SK-N-MC (cell line): ENCODE results near the gene GABRP.
"Not testable (repeated sequence)": the region's sequence is repeated elsewhere in the genome, so short reads cannot be mapped to it uniquely, and the experiment has no call there.

Source experiments
- DNase-seq: peaks from one replicate; pipeline ENCODE4 v3.0.0-alpha.2; 2011; ENCODE audit warnings: low read depth, low spot score
- H3K27ac ChIP-seq: fragments of 200-600 bp; sonication (generic); 2 replicates; pipeline ENCODE4 v1.5.1; 2016; ENCODE audit warnings: mixed run types
- H3K36me3 ChIP-seq: fragments of 200-600 bp; sonication (generic); 2 replicates; pipeline ENCODE4 v1.6.1; 2017; ENCODE audit warnings: antibody characterized with exemption, low read length, mixed read lengths; ENCODE audit not compliant: insufficient read depth
- H3K4me3 ChIP-seq: fragments of 200-600 bp; sonication (generic); 2 replicates; pipeline ENCODE4 v1.5.1; 2016
- H3K9ac ChIP-seq: fragments of 200-600 bp; sonication (generic); 2 replicates; pipeline ENCODE4 v1.8.0; 2017; ENCODE audit warnings: mixed run types, mixed read lengths; ENCODE audit not compliant: insufficient read length
- H3K9me3 ChIP-seq: fragments of 200-600 bp; sonication (generic); 2 replicates; pipeline ENCODE4 v1.6.1; 2017; ENCODE audit warnings: low read depth, mild to moderate bottlenecking, antibody characterized with exemption, low read length, moderate library complexity, mixed read lengths
- EZH2 ChIP-seq: fragments of 200-600 bp; sonication (generic); IDR thresholded peaks from one replicate; pipeline ENCODE4 v1.6.1; 2017; ENCODE audit warnings: antibody characterized with exemption
- FOXP2 ChIP-seq: optimal IDR thresholded peaks from 2 replicates; pipeline ENCODE3; 2011; ENCODE audit warnings: mild to moderate bottlenecking, moderate library complexity; ENCODE audit not compliant: insufficient read depth; ENCODE audit errors: extremely low read length, control extremely low read depth
- POLR2AphosphoS5 ChIP-seq: IDR thresholded peaks from 2 replicates; pipeline ENCODE4 v1.6.1; 2012; ENCODE audit warnings: mild to moderate bottlenecking, low read depth, low read length, borderline replicate concordance

The GABRP gene

DNA sequence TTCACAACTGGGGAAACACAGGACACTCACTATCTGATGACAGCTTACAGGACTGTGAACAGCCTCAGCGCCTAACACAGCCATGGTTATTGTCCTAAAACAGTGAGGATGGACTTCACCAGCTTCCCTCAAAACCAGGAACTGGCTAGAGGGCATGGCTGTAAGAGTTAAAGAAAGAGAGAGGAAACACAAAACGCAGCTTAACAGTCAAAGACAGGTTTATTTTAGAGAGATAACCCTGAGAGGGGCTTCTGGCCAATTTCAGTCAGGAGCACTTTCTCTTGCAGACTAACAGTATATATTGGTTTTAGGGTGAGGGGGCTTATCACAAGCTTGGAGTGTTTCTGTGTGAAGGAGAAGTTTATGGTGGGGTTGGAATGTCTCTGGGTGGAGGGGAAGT, 42.6 kb downstream of the GABRP start:
- no peak for TF ChIP-seq FOXP2
- no peak for TF ChIP-seq EZH2
- TF ChIP-seq POLR2AphosphoS5 = no peak
- no peak overlapping the region for H3K9ac ChIP-seq
- no peaks in the 10 kb centered on the region for H3K9me3 ChIP-seq
- DNase-seq = no peak
- no peak overlapping the region for H3K4me3 ChIP-seq
- H3K27ac ChIP-seq = no peak overlapping the region
- no peaks in the 10 kb centered on the region for H3K36me3 ChIP-seq

DNA sequence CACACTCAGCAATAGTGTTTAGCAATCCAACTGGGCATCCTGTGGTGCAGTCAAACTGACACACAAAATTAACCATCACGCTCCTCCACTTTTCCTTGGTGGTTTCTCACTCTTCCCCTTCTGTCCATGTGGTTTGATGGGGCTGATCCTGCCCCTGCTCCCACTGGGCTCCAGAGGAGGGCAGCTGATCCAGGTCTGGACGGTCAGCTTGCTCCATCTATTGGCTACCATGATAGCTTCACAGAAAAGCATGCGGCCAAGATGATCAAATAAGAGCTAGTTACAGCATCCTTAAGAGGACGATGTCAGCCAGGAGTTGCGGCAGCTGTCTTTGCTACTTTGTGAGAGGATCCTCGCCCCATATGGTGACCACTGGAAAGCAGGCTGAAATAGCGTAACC, 48.7 kb downstream of the GABRP start:
- no peaks in the 10 kb centered on the region for H3K36me3 ChIP-seq
- H3K27ac ChIP-seq = no peak overlapping the region
- no peak overlapping the region for H3K4me3 ChIP-seq
- TF ChIP-seq POLR2AphosphoS5 (no peak), FOXP2 (no peak), EZH2 (no peak)
- no peak overlapping the region for H3K9ac ChIP-seq
- H3K9me3 ChIP-seq = no peaks in the 10 kb centered on the region
- DNase-seq = no peak

DNA sequence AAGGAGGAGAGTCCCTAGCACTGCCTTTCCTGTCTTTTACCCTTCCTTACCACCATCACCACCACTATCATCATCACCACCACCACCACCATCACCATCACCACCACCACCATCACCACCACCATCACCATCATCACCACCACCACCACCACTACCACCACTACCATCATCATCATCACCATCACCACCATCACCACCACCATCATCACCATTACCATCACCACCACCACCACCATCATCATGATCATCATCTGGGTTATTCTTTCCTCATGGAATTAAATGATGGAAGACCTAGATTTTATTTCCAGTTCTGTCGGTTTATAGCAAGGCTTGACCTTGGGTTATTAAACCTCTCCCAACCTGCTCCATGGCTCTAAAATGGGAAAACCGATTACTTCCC, 50.5 kb downstream of the GABRP start:
- not testable (repeated sequence) for H3K36me3 ChIP-seq, H3K9ac ChIP-seq, H3K4me3 ChIP-seq, H3K9me3 ChIP-seq, DNase-seq, H3K27ac ChIP-seq

DNA sequence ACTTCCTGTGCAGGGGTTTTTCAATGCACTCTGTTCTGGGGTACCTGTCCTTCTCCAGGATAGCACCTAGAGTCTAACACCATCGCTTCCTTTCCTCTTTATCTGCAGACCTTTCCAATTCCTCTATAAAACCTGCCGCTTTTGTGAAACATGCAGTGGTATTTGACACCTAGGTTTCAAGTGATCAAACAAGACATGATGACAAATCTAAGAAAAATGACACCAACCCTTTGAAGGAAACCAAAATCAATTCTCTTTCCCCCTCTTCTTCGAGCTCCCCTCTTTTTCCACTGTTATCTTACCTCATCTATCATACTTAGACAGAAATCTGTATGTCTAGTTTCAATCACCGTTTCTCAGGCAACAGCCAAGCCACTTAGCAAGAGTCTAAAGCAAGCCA, 52.7 kb downstream of the GABRP start:
- DNase-seq = no peak
- Histone ChIP-seq H3K27ac (no peak overlapping the region), H3K4me3 (no peak overlapping the region), H3K9me3 (no peaks in the 10 kb centered on the region), H3K9ac (no peak overlapping the region), H3K36me3 (no peaks in the 10 kb centered on the region)
- TF ChIP-seq POLR2AphosphoS5 (no peak), EZH2 (no peak), FOXP2 (no peak)

DNA sequence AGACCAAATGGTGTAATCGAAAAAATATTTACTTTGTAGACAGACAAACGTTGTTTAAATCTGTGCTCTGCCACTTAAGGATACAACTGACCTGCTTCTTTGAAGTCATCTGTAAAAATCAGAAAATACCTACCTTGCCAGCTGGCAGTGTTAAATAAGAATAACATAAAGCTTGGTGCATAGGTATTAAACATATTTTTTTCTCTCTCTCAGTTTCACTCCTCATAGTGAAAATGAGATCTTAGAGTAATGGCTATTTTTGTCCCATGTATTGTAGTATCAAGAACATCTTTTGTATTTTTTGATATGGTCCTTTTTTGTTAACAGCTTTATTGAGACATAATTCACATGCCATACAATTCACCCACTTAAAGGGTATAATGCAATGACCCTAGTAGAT, 60.3 kb downstream of the GABRP start:
- H3K4me3 ChIP-seq = no peak overlapping the region
- H3K36me3 ChIP-seq = no peaks in the 10 kb centered on the region
- no peak overlapping the region for H3K9ac ChIP-seq
- no peak for DNase-seq
- H3K9me3 ChIP-seq = no peaks in the 10 kb centered on the region
- no peak for TF ChIP-seq POLR2AphosphoS5
- no peak for TF ChIP-seq FOXP2
- no peak for TF ChIP-seq EZH2
- no peak overlapping the region for H3K27ac ChIP-seq

DNA sequence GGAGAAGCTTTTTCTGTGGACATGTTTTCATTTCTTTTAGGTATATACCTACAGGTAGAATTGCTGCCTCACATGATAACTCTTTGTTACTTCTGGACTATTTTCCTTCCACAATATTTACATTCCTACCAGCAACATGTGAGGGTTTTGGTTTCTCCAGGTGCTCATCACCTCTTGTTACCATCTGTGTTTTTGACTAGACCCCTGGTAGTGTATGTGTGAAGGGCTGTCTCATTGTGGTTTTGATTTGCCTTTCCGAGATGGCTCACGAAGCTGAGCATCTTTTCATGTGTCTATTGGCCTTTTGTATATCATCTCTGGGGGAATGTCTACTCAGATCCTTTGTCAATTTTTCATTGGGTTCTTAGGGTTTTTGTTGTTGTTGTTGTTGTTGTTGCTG, 61.1 kb downstream of the GABRP start:
- Histone ChIP-seq H3K9ac (no peak overlapping the region), H3K36me3 (no peaks in the 10 kb centered on the region), H3K9me3 (no peaks in the 10 kb centered on the region), H3K4me3 (no peak overlapping the region), H3K27ac (no peak overlapping the region)
- TF ChIP-seq EZH2 (no peak), POLR2AphosphoS5 (no peak), FOXP2 (no peak)
- no peak for DNase-seq

DNA sequence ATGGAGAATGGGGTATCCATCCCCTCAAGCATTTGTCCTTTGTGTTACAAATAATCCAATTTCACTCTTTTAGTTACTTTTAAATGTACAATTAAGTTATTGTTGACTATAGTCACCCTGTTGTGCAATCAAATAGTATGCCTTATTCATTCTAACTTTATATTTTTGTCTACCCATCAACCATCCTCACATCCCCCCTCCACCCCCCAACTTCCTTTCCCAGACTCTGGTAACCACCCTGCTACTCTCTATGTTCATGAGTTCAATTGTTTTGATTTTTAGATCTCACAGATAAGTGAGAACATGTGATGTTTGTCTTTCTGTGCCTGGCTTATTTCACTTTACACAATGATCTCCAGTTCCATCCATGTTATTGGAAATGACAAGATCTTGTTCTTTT, 62.9 kb downstream of the GABRP start:
- H3K27ac ChIP-seq = no peak overlapping the region
- H3K9me3 ChIP-seq = no peaks in the 10 kb centered on the region
- no peak overlapping the region for H3K9ac ChIP-seq
- H3K4me3 ChIP-seq = no peak overlapping the region
- no peak for DNase-seq
- TF ChIP-seq FOXP2 (no peak), EZH2 (no peak), POLR2AphosphoS5 (no peak)
- H3K36me3 ChIP-seq = no peaks in the 10 kb centered on the region

DNA sequence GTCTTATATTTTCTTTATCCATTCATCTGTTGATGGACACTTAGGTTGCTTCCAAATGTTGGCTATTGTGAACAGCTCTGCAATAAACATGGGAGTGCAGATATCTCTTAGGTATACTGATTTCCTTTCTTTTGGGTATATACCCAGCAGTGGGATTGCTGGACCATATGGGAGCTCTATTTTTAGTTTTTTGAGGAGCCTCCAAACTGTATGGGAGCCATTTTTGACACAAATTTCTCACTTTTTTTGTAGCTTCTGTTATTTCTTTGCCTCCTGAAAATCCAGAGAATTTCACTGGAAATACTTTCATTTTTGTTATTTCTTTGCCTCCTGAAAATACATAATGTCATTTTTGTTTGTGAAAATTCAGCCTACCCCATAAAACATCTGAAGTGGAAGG, 63.3 kb downstream of the GABRP start:
- Histone ChIP-seq H3K4me3 (no peak overlapping the region), H3K9ac (no peak overlapping the region), H3K36me3 (no peaks in the 10 kb centered on the region), H3K27ac (no peak overlapping the region), H3K9me3 (no peaks in the 10 kb centered on the region)
- no peak for DNase-seq
- TF ChIP-seq FOXP2 (no peak), POLR2AphosphoS5 (no peak), EZH2 (no peak)

DNA sequence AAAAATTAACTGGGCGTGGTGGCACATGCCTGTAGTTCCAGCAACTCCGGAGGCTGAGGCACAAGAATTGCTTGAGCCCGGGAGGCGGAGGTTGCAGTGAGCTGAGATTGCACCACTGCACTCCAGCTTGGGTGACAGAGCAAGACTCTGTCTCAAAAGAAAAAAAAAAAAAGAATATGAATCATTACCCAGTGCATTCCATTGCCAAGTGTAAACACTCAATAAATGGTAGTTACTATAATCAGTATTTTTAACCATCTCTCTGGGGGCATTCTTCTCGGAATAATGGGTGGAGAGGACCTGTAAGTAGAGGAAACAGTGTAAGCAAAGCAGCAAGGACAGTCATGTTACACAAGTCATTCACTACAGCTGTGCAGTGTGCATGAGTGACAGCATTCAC, 64.5 kb downstream of the GABRP start:
- H3K36me3 ChIP-seq = no peaks in the 10 kb centered on the region
- TF ChIP-seq FOXP2 (no peak), EZH2 (no peak), POLR2AphosphoS5 (no peak)
- H3K4me3 ChIP-seq = no peak overlapping the region
- H3K27ac ChIP-seq = no peak overlapping the region
- no peak for DNase-seq
- no peaks in the 10 kb centered on the region for H3K9me3 ChIP-seq
- no peak overlapping the region for H3K9ac ChIP-seq
